HG03521 (cell line): ENCODE measurements around the gene RPL35A.

Experiments
- ATAC-seq: cut with Tn5 transposase; IDR thresholded peaks from one replicate; pipeline ENCODE4 v1.9.1; 2021; ENCODE audit warnings: mild to moderate bottlenecking, moderate library complexity; ENCODE audit not compliant: unreplicated experiment

Gene RPL35A

DNA sequence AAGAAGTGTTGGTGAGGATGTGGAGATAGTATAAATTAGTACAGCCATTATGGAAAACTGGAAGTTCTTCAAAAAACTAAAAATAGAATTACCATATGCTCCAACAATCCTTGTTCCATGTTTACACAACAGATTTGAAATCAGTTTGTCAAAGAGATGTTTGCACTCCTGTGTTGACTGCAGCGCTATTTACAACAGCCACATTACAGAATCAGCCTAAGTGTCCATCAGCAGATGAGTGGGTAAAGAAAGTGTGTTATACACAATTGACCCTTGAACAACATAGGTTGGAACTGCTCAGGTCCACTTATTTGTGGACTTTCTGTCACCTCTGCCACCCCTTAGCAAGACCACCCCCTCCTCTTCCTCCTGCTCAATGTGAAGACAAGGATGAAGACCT, 44.7 kb downstream of the RPL35A start:
- ATAC-seq, result no peak

DNA sequence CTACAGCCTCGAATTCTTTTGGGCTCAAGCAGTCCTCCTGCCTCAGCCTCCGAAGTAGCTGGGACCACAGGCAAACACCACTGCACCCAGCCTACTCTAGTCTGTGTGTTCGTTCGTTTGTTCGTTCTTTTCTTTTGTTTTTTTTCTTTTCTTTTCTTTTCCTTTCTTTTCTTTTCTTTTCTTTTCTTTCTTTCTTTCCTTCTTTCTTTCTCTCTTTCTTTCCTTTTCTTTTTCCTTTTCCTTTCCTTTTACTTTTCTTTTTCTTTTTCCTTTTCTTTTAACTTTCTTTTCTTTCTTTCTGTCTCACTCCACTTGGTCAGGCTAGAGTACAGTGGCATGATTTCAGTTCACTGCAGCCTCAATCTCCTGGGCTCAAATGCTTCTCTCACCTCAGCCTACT, 46.9 kb downstream of the RPL35A start:
- ATAC-seq, result no peak

DNA sequence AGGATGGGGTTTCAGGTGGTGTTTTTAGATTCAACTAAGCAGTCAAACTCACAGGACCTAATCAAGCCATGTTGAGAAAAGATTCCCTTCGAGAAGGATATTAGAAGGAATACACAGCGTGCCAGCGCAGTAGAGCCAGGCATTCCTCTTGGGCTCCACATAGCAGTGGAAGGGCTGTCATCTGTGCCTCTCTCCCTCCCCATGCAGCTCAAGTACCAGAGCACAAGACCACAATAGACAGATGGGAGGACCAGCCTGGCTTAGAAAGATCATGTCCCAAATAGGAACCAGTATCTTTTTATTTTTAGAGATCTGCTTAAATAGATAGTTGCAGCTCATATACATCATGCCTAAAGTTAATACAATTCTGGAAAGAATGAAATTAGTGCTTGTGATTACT, 47.9 kb downstream of the RPL35A start:
- no peak for ATAC-seq
